H1 (cell line): ENCODE measurements around the gene PDZD2.

Experiments used
- ATF2 ChIP-seq: IDR thresholded peaks from 2 replicates; pipeline ENCODE4 v1.6.1; 2012; ENCODE audit warnings: low read length, inconsistent platforms
- ATF3 ChIP-seq: IDR thresholded peaks from 2 replicates; pipeline ENCODE4 v1.6.1; 2011; ENCODE audit warnings: low read depth, mild to moderate bottlenecking, low read length; ENCODE audit not compliant: insufficient read depth
- BACH1 ChIP-seq: IDR thresholded peaks from 2 replicates; pipeline ENCODE4 v1.6.1; 2012; ENCODE audit warnings: low read length, improper control_type of control experiment
- CBX8 ChIP-seq: fragments of 300-800, 300-1000 bp; sonication (generic); IDR thresholded peaks from 2 replicates; pipeline ENCODE4 v1.7.1; 2016; ENCODE audit warnings: low read depth, low read length, borderline replicate concordance
- CTCF ChIP-seq, 3 experiments: IDR thresholded peaks; 1 replicate in 2 of 3; 2 replicates in 1 of 3; pipeline versions ENCODE4 v1.5.1 to v1.6.1; 2011; ENCODE audit warnings: low read length in 3 of 3, mild to moderate bottlenecking in 3 of 3, inconsistent platforms in 2 of 3, low read depth in 1 of 3, moderate library complexity in 1 of 3; ENCODE audit not compliant: insufficient read depth in 1 of 3; ENCODE audit errors: control extremely low read depth in 1 of 3
- EGR1 ChIP-seq: IDR thresholded peaks from 2 replicates; pipeline ENCODE4 v1.6.1; 2011; ENCODE audit warnings: low read depth, low read length, borderline replicate concordance
- HDAC6 ChIP-seq: IDR thresholded peaks from one replicate; pipeline ENCODE4 v1.7.1; 2012; ENCODE audit warnings: low read depth, mild to moderate bottlenecking, inconsistent platforms, low read length, moderate library complexity
- POLR2A ChIP-seq, 2 experiments: IDR thresholded peaks; 1 replicate in 1 of 2; 2 replicates in 1 of 2; pipeline ENCODE4 v1.6.1; 2011; ENCODE audit warnings: low read depth in 2 of 2, low read length in 2 of 2, mild to moderate bottlenecking in 2 of 2; ENCODE audit errors: control extremely low read depth in 1 of 2
- POLR2AphosphoS5 ChIP-seq: IDR thresholded peaks from 2 replicates; pipeline ENCODE4 v1.6.1; 2011; ENCODE audit warnings: low read depth, low read length
- RFX5 ChIP-seq: IDR thresholded peaks from 2 replicates; pipeline ENCODE4 v1.6.1; 2011; ENCODE audit warnings: low read depth, low read length, improper control_type of control experiment, borderline replicate concordance
- SUZ12 ChIP-seq: fragments of 200-600 bp; sonication (generic); IDR thresholded peaks from 2 replicates; pipeline ENCODE4 v1.6.1; 2012; ENCODE audit warnings: mild to moderate bottlenecking, inconsistent platforms, low read length, moderate library complexity, mixed read lengths

GRCh38 chr5:31731710-31732301 is 92.9 kb downstream of the PDZD2 start:
- TF ChIP-seq POLR2AphosphoS5 (no peak), ATF2 (no peak), CBX8 (no peak), ATF3 (no peak), CTCF (IDR thresholded peaks at IDR 0.05; ENCODE audit: control extremely low read depth in 1 of 3, insufficient read depth in 1 of 3, low read depth in 1 of 3, low read length in 3 of 3) (no peak), HDAC6 (no peak), POLR2A (IDR thresholded peaks at IDR 0.05; ENCODE audit: control extremely low read depth in 1 of 2, low read depth in 2 of 2, low read length in 2 of 2) (no peak), SUZ12 (no peak), RFX5 (no peak), BACH1 (no peak), EGR1 (no peak)
